NCI-H2029 (cell line): Measurements from ENCODE around the gene DPH1.

Experiments
- DNase-seq: peaks from one replicate; lab custom pipeline; 2025; lab: John Stamatoyannopoulos, UW

The DPH1 gene

GRCh38 chr17:2082003-2082781, 52.2 kb downstream of the DPH1 start:
- no peak for DNase-seq

GRCh38 chr17:2083613-2084035, 53.7 kb downstream of the DPH1 start:
- no peak for DNase-seq

- no peak for DNase-seq
Observed at GRCh38 chr17:2084036-2084765, 54.2 kb downstream of the DPH1 start.

GRCh38 chr17:2084766-2085647, 55.1 kb downstream of the DPH1 start:
- peak; percentile 41 for DNase-seq

GRCh38 chr17:2085648-2085949, 55.6 kb downstream of the DPH1 start:
- DNase-seq: no peak

GRCh38 chr17:2086306-2086705, 56.4 kb downstream of the DPH1 start:
- DNase-seq: no peak

GRCh38 chr17:2087597-2088211, 57.8 kb downstream of the DPH1 start:
- no peak for DNase-seq

- no peak for DNase-seq
Observed at GRCh38 chr17:2089021-2089422, 59.1 kb downstream of the DPH1 start.

GRCh38 chr17:2090210-2090641, 60.3 kb downstream of the DPH1 start:
- DNase-seq: no peak

GRCh38 chr17:2090804-2091534, 61.0 kb downstream of the DPH1 start:
- DNase-seq: no peak

- no peak for DNase-seq
Observed at GRCh38 chr17:2092253-2092652, 62.3 kb downstream of the DPH1 start.

GRCh38 chr17:2093349-2093748, 63.4 kb downstream of the DPH1 start:
- DNase-seq: peak; percentile 47
